A549 (cell line): ENCODE data around the gene ANKK1.

Source experiments
- CHD2 ChIP-seq: fragments of 150-350 bp; IDR thresholded peaks from 2 replicates; pipeline ENCODE4 v1.6.1; 2014; ENCODE audit warnings: low read length; ENCODE audit not compliant: partially characterized antibody
- CTCF ChIP-seq: fragments of >200 bp; sonication (Bioruptor Twin); formaldehyde crosslinking; IDR thresholded peaks from 3 replicates; pipeline ENCODE4 v1.5.1; 2016
- FOSL2 ChIP-seq, 2 experiments: fragments of 450-650 bp in 1 of 2; fragments of >200 bp in 1 of 2; sonication (Bioruptor Twin) in 1 of 2; formaldehyde crosslinking; IDR thresholded peaks; 2 replicates each; pipeline versions ENCODE4 v1.5.0 to v1.6.1; 2016 to 2020; ENCODE audit warnings: mild to moderate bottlenecking in 1 of 2, moderate library complexity in 1 of 2
- FOXS1 ChIP-seq: fragments of 250-450 bp; sonication (Bioruptor Pico); IDR thresholded peaks from 2 replicates; pipeline ENCODE4 v1.5.0; 2020; ENCODE audit warnings: mild to moderate bottlenecking, moderate library complexity
- JUN ChIP-seq, 2 experiments: fragments of >200 bp; sonication (Bioruptor Twin); formaldehyde crosslinking; IDR thresholded peaks; 2 replicates in 1 of 2; 3 replicates in 1 of 2; pipeline ENCODE4 v1.6.1; 2016 to 2017
- JUNB ChIP-seq: fragments of >200 bp; sonication (Bioruptor Twin); formaldehyde crosslinking; IDR thresholded peaks from 2 replicates; pipeline ENCODE4 v1.6.1; 2016
- MAX ChIP-seq: IDR thresholded peaks from 2 replicates; pipeline ENCODE4 v1.6.1; 2012
- RCOR1 ChIP-seq: fragments of 150-350 bp; IDR thresholded peaks from 2 replicates; pipeline ENCODE4 v1.6.1; 2014; ENCODE audit warnings: antibody characterized with exemption, low read length, low read depth
- RFX5 ChIP-seq: fragments of 450-650 bp; IDR thresholded peaks from 2 replicates; pipeline ENCODE4 v1.7.1; 2014; ENCODE audit warnings: antibody characterized with exemption, mild to moderate bottlenecking, moderate library complexity

- TF ChIP-seq CHD2 (no peak), CTCF (no peak), FOSL2 (IDR thresholded peaks at IDR 0.05) (no peak), FOSL2 (CRISPR knock-in tag; IDR thresholded peaks at IDR 0.05) (no peak), JUN (IDR thresholded peaks at IDR 0.05) (no peak), MAX (no peak), RFX5 (no peak), JUNB (no peak), RCOR1 (no peak), FOXS1 (CRISPR knock-in tag) (no peak)
Measured at GRCh38 chr11:113363996-113364641, 23.5 kb upstream of the ANKK1 start.
